ENCODE data around the gene SEC14L5. TPM values are rescaled to one million over a fixed set of nuclear protein-coding genes. Genes with fewer than 3 reads are reported as not detected.

Gene SEC14L5
- total RNA-seq, 2 donors from 2014 or later, result 0.26 TPM; not detected in 1

DNA sequence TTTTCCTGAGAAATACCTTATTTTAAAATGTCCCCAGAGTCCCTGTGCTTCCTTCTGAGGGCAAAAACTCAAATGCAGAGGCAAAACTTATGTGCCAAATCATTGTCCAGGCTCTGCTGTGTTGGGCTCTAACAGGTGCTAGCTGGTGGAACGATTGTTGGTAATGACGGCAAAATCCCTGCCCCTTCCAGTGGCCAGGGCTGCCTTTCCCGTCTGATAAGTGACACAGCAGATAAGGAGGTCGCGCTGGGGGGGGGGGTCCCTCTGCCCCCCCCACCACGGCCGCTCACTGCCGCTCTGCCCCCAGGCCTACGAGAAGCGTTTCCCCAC is 29.1 kb downstream of the SEC14L5 start:
- 0% methylated on average over 1 to 10 of the region's 10 CpGs for WGBS, 2 donors
- no peak overlapping the region for H3K4me3 ChIP-seq
- peaks cover 11% of the 10 kb centered on the region for H3K4me1 ChIP-seq
- intact Hi-C loops (cut with DNase I), result no loop called here
- H3K27me3 ChIP-seq, result peaks cover 0 to 3% of the 10 kb centered on the region in 2 donors
- ATAC-seq (peak; percentile 21), DNase-seq (no peak)
- no peaks in the 10 kb centered on the region for H3K36me3 ChIP-seq (replicated peaks in 1 of 2; ENCODE audit: insufficient read depth in 1 of 2, low read depth in 2 of 2)
- no peak for TF ChIP-seq POLR2A (IDR thresholded peaks at IDR 0.05)
- no peak for TF ChIP-seq CTCF (IDR thresholded peaks at IDR 0.05)
- no peaks in the 10 kb centered on the region for H3K9me3 ChIP-seq
- H3K27ac ChIP-seq, result no peak overlapping the region

- DNase-seq (no peak), ATAC-seq (peak; percentile 30)
- Histone ChIP-seq H3K27ac (no peak overlapping the region), H3K36me3 (replicated peaks in 1 of 2; ENCODE audit: insufficient read depth in 1 of 2, low read depth in 2 of 2) (no peaks in the 10 kb centered on the region), H3K4me3 (no peak overlapping the region), H3K27me3 (peaks cover 0 to 3% of the 10 kb centered on the region in 2 donors), H3K9me3 (no peaks in the 10 kb centered on the region), H3K4me1 (peaks cover 11% of the 10 kb centered on the region)
- WGBS, 2 donors, result 12 to 30% methylated on average over 11 to 54 of the region's 60 CpGs
- intact Hi-C loops (cut with DNase I), result no loop called here
- no peak for TF ChIP-seq POLR2A (IDR thresholded peaks at IDR 0.05)
- TF ChIP-seq CTCF (IDR thresholded peaks at IDR 0.05), result no peak
Observed at GRCh38 chr16:4987580-4988374, 29.6 kb downstream of the SEC14L5 start.

DNA sequence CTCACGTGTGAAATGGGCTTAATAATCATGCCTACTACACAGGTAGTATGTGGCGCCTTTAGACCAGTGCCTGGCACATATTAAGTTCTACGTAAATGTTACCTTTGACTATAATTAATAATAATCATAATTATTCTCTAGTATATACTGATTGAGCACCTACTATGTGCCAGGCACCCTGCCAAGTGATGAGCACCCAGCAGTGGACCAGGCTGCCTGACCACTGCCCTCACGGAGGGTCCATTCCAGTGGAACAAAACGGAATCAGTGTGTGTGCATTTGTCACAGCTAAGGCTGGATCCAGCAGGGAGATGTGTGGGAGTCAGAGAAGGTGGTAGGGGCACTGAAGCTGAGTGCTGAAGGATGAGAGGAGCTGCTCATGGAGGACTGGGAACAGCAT is 30.5 kb downstream of the SEC14L5 start:
- WGBS, 2 donors, result 85 to 91% methylated on average over 5 of the region's 5 CpGs
- H3K27me3 ChIP-seq, result peaks cover 0 to 3% of the 10 kb centered on the region in 2 donors
- H3K4me3 ChIP-seq, result no peak overlapping the region
- H3K9me3 ChIP-seq, result no peaks in the 10 kb centered on the region
- DNase-seq, result no peak
- no peaks in the 10 kb centered on the region for H3K36me3 ChIP-seq (replicated peaks in 1 of 2; ENCODE audit: insufficient read depth in 1 of 2, low read depth in 2 of 2)
- peaks cover 11% of the 10 kb centered on the region for H3K4me1 ChIP-seq
- intact Hi-C loops (cut with DNase I), result no loop called here
- ATAC-seq, result no peak
- no peak for TF ChIP-seq CTCF (IDR thresholded peaks at IDR 0.05)
- TF ChIP-seq POLR2A (IDR thresholded peaks at IDR 0.05), result no peak
- H3K27ac ChIP-seq, result no peak overlapping the region

DNA sequence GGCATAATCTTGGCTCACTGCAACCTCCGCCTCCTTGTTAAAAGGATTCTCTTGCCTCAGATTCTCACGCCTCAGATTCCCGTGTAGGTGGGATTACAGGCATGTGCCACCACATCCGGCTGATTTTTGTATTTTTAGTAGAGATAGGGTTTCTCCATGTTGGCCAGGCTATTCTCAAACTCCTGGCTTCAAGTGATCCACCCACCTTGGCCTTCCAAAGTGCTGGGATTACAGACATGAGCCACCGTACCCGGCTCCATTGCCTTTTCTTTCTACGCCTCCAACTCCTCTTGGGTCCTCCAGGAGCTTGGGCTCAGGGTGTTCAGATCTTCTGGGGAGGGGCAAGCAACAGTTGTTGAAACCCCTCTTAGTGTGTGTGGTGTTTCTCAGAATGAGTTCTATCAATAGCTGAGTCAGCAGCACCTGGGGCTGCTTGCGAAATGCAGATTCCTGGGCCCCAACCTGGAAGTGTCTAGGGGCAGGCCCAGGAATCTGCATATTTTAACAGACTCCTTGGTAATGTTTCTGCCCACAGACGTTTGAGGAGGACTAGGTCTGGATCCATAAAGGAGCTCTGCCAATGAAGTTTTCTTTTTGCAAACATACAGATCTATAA is 31.4 kb downstream of the SEC14L5 start:
- DNase-seq (no peak), ATAC-seq (no peak)
- Histone ChIP-seq H3K27ac (no peak overlapping the region), H3K36me3 (replicated peaks in 1 of 2; ENCODE audit: insufficient read depth in 1 of 2, low read depth in 2 of 2) (no peaks in the 10 kb centered on the region), H3K4me1 (peaks cover 11% of the 10 kb centered on the region), H3K4me3 (no peak overlapping the region), H3K9me3 (no peaks in the 10 kb centered on the region), H3K27me3 (peaks cover 0 to 3% of the 10 kb centered on the region in 2 donors)
- WGBS, 2 donors, result 74 to 85% methylated on average over 9 of the region's 9 CpGs
- intact Hi-C loops (cut with DNase I), result no loop called here
- no peak for TF ChIP-seq CTCF (IDR thresholded peaks at IDR 0.05)
- no peak for TF ChIP-seq POLR2A (IDR thresholded peaks at IDR 0.05)
